NCI-H524 treated with DMSO at 0.1 percent for 48 hours (cell line): Measurements from ENCODE around the gene NEDD9.

Source experiments
- DNase-seq: peaks from one replicate; lab custom pipeline; 2025; lab: John Stamatoyannopoulos, UW

Gene NEDD9

GRCh38 chr6:11258260-11259237 is 26.1 kb upstream of the NEDD9 start:
- no peak for DNase-seq

GRCh38 chr6:11255610-11256009 is 23.1 kb upstream of the NEDD9 start:
- no peak for DNase-seq

GRCh38 chr6:11253594-11253993 is 21.1 kb upstream of the NEDD9 start:
- DNase-seq = no peak

- no peak for DNase-seq
These were observed 19.3 kb upstream of the NEDD9 start for GRCh38 chr6:11251553-11252360.

- no peak for DNase-seq
These were observed 17.6 kb upstream of the NEDD9 start for GRCh38 chr6:11250108-11250507.

GRCh38 chr6:11248974-11249761 is 16.7 kb upstream of the NEDD9 start:
- no peak for DNase-seq

GRCh38 chr6:11246722-11247121 is 14.3 kb upstream of the NEDD9 start:
- DNase-seq = no peak

GRCh38 chr6:11245381-11246256 is 13.2 kb upstream of the NEDD9 start:
- no peak for DNase-seq

- DNase-seq = no peak
These were observed 12.1 kb upstream of the NEDD9 start for GRCh38 chr6:11244387-11245126.

GRCh38 chr6:11243861-11244260 is 11.4 kb upstream of the NEDD9 start:
- DNase-seq = no peak

GRCh38 chr6:11242711-11243110 is 10.2 kb upstream of the NEDD9 start:
- no peak for DNase-seq

- no peak for DNase-seq
These were observed 9.3 kb upstream of the NEDD9 start for GRCh38 chr6:11241793-11242201.

- DNase-seq = no peak
These were observed 8.8 kb upstream of the NEDD9 start for GRCh38 chr6:11241154-11241792.

GRCh38 chr6:11237956-11238355 is 5.5 kb upstream of the NEDD9 start:
- no peak for DNase-seq

GRCh38 chr6:11237428-11237827 is 5.0 kb upstream of the NEDD9 start:
- no peak for DNase-seq

GRCh38 chr6:11236915-11237314 is 4.4 kb upstream of the NEDD9 start:
- no peak for DNase-seq

GRCh38 chr6:11236076-11236750 is 3.7 kb upstream of the NEDD9 start:
- no peak for DNase-seq

GRCh38 chr6:11235062-11235461 is 2.6 kb upstream of the NEDD9 start:
- DNase-seq = no peak
